ENCODE results near the gene TOR2A.

- no peak for TF ChIP-seq CTCF (IDR thresholded peaks at IDR 0.05)
- no peak for TF ChIP-seq EZH2 (IDR thresholded peaks at IDR 0.05)
- no peak for TF ChIP-seq EZH2phosphoT487 (IDR thresholded peaks at IDR 0.05)
These were observed 37.5 kb upstream of the TOR2A start for GRCh38 chr9:127772603-127773002.

Data from neural progenitor cell (in vitro differentiated cells).